MM.1S (cell line): Measurements from ENCODE around the gene CCDC124.

Experiments
- EZH2 ChIP-seq: fragments of 300-600 bp; sonication (generic); optimal IDR thresholded peaks from 2 replicates; pipeline ENCODE3; 2017; ENCODE audit warnings: low read depth, mild to moderate bottlenecking, antibody characterized with exemption, low read length, mixed read lengths
- EZH2phosphoT487 ChIP-seq: fragments of 300-600 bp; sonication (generic); IDR thresholded peaks from 2 replicates; pipeline ENCODE4 v1.6.1; 2018; ENCODE audit warnings: antibody characterized with exemption, low read length
- TF ChIP-seq, protein P1 (sequence below): fragments of 300-600 bp; sonication (generic); IDR thresholded peaks from 2 replicates; pipeline ENCODE4 v1.5.1; 2016; ENCODE audit warnings: antibody characterized with exemption, low read length, mixed read lengths

DNA sequence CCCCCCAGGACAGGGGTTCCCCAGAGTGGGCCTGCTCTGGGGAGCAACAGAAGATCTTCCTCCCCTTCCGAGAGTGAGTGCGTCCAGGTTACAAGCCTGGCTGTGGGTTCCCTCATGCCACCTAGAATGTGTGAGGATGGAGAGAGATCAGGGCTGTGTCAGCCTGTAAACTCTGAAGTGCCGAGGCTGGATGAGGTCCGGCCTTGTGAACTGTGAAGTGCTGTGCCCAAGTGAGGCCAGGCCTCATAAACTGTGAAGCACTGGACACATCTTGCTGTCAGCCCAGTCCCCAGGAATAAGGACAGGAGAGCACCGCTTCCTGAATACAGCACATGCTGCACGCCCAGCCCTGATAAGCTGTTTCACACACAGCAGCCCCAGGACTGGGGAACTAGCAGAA lies 41.7 kb downstream of the CCDC124 start:
- TF ChIP-seq, protein P1, sequence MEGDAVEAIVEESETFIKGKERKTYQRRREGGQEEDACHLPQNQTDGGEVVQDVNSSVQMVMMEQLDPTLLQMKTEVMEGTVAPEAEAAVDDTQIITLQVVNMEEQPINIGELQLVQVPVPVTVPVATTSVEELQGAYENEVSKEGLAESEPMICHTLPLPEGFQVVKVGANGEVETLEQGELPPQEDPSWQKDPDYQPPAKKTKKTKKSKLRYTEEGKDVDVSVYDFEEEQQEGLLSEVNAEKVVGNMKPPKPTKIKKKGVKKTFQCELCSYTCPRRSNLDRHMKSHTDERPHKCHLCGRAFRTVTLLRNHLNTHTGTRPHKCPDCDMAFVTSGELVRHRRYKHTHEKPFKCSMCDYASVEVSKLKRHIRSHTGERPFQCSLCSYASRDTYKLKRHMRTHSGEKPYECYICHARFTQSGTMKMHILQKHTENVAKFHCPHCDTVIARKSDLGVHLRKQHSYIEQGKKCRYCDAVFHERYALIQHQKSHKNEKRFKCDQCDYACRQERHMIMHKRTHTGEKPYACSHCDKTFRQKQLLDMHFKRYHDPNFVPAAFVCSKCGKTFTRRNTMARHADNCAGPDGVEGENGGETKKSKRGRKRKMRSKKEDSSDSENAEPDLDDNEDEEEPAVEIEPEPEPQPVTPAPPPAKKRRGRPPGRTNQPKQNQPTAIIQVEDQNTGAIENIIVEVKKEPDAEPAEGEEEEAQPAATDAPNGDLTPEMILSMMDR: no peak
- no peak for TF ChIP-seq EZH2
- TF ChIP-seq EZH2phosphoT487: no peak
